Activated naive CD4-positive, alpha-beta T cell treated with anti-CD3 and anti-CD28 coated beads for 36 hours (primary cell): ENCODE data around the gene DUSP12. TPM values are rescaled to one million over a fixed set of nuclear protein-coding genes. Genes with fewer than 3 reads are reported as not detected.
"Not testable (repeated sequence)": the region's sequence is repeated elsewhere in the genome, so short reads cannot be mapped to it uniquely, and the experiment has no call there.

ENCODE experiments used
- CTCF ChIA-PET: fragments of 350-600 bp; sonication (Branson Sonifier 250); formaldehyde crosslinking; loops from one replicate; lab custom pipeline; 2021; ENCODE audit warnings: antibody characterized with exemption; lab: Charles Lee
- DNase-seq: peaks from one replicate; pipeline ENCODE4 v3.0.0-alpha.2; 2020
- H3K27ac Mint-ChIP-seq: one replicate; pipeline ENCODE4 v1.8.0; 2021; ENCODE audit warnings: mild to moderate bottlenecking, mixed read lengths
- H3K27me3 Mint-ChIP-seq: one replicate; pipeline ENCODE4 v1.8.0; 2021; ENCODE audit warnings: low read depth, mixed read lengths
- H3K36me3 Mint-ChIP-seq: one replicate; pipeline ENCODE4 v1.8.0; 2021; ENCODE audit warnings: low read depth, mixed read lengths
- H3K4me1 Mint-ChIP-seq: one replicate; pipeline ENCODE4 v1.8.0; 2021; ENCODE audit warnings: low read depth, mixed read lengths
- H3K4me3 Mint-ChIP-seq: one replicate; pipeline ENCODE4 v1.8.0; 2021; ENCODE audit warnings: mild to moderate bottlenecking, moderate library complexity, mixed read lengths
- H3K9me3 Mint-ChIP-seq: one replicate; pipeline ENCODE4 v1.8.0; 2021; ENCODE audit warnings: mixed read lengths
- intact Hi-C: fragments of 100-400 bp; cut with micrococcal nuclease; formaldehyde crosslinking; loops from one replicate; pipeline ENCODE4 v1.15.1; 2023
- total RNA-seq, 2 experiments: library from RNA; stranded (reverse); gene quantifications; one replicate each; pipeline ENCODE4 v1.2.3, GENCODE V29; 2021

Gene DUSP12
- total RNA-seq, 2 experiments from 2014 or later: 28.2 to 28.4 TPM

DNA sequence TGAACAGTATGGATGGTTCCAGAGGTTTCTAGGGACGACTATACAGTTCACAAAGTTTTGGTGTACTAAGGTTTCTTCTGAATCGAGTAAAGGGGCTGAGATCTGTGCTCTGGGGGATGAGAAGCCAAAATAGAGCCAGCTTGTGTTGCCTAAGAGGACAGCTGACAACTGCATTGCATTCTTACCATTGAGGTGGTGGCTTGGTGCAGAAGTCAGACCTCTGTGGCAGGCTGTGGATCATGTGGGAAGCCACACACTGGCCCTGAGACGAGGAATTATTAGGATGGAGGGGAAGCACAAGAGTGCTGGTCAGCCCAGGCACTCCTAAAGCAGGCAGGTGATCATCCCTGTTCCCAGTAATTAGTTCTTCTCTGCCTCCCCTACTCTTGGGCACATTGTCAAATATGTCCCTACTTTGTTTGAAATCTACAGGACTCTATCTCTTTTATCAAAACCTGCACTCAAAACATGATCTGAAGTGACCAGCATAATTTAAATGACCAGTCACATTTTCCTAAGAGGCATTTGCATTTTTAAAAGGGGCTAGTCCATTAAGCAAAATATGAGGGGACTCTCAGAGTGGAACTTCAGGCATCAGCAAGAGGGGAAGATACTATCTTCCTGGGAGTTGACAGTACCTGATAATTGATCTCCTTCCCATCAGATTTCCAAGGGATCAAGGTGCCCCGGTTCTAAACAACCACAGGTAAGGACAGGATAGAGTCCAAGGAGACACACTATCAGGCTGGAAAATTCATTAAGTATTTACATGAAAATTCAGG lies 28.4 kb upstream of the DUSP12 start, which contains the start of gene FCRLB:
TSS of gene FCRLB (plus strand) at position 589 of the 782 bp plus-strand sequence. CDS start 1,129 bp downstream, outside the sequence.
- no peak within 1 kb of the TSS for H3K27ac Mint-ChIP-seq

DNA sequence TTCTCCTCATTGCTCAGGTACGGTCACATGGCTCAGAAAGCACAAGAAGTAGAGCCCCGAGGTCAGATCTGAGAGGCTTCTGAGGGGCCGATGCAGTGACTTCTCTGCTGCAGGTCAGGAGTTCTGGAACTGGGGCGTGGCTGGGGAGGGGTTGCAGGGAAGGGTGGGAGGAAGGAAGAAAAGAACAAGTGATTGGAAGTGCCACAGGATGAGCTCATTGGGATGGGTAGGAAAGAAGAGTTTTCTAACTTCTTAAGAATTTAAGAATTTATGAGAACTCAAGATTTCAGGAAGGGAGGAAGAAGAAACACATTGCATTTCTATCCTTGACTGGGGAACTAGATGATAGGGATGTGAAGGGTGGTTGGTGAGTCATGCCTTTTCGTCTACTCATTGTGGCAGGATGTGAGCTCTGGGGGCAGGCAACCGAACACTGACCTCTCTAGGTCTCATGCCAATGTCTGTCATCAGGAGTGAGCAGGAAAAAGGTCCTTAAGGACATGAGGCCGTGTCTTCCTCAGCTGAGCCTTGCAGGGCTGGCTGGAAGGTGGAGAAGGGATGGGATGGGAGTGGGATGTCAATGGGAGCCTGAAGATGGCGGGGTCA lies 27.7 kb upstream of the DUSP12 start:
- Mint-ChIP-seq H3K27me3 (peaks cover 10% of the 10 kb centered on the region), H3K36me3 (no peaks in the 10 kb centered on the region), H3K4me1 (peaks cover 21% of the 10 kb centered on the region), H3K27ac (no peak overlapping the region), H3K4me3 (no peak overlapping the region), H3K9me3 (no peaks in the 10 kb centered on the region)
- CTCF ChIA-PET: interaction anchor here (1.0 kb wide), 1 partner anchor 235 kb away, joined by 5 read pairs; no protein-coding TSS in a partner anchor
- intact Hi-C loops: no loop called here
- no peak for DNase-seq

More for the DNA sequence above, 28.4 kb upstream of the DUSP12 start, which contains the start of gene FCRLB:
- CTCF ChIA-PET: no interaction called here
- no peaks in the 10 kb centered on the region for H3K9me3 Mint-ChIP-seq
- H3K4me3 Mint-ChIP-seq: no peak within 1 kb of the TSS
- peaks cover 21% of the 10 kb centered on the region for H3K4me1 Mint-ChIP-seq
- DNase-seq: no peak
- H3K36me3 Mint-ChIP-seq: no peaks in the 10 kb centered on the region
- H3K27me3 Mint-ChIP-seq: peaks cover 10% of the 10 kb centered on the region
- intact Hi-C loops: no loop called here

DNA sequence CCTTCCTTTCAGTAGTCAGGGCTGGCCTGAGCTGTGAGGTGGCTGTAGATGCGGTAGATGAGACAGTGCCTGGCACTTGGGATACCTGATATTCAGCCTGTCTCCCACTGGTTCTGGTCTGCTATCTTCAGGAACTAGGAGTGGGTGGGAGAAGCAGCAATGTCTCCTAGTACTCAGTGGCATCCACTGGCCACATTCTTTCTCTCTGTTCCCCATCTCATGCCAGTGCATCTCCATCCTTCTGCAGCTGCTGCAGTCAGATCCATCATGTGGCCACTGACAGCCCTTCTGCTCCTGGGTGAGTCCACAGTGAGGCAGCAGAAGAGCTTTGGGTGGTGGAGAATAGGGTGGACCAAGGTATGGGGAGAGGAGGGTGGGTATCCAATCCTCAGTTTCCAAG lies 27.2 kb upstream of the DUSP12 start:
- Mint-ChIP-seq H3K27me3 (peaks cover 8% of the 10 kb centered on the region), H3K4me3 (no peak overlapping the region), H3K36me3 (no peaks in the 10 kb centered on the region), H3K27ac (no peak overlapping the region), H3K4me1 (peaks cover 22% of the 10 kb centered on the region), H3K9me3 (no peaks in the 10 kb centered on the region)
- CTCF ChIA-PET: interaction anchor here (1.0 kb wide), 1 partner anchor 235 kb away, joined by 5 read pairs; no protein-coding TSS in a partner anchor
- intact Hi-C loops: no loop called here
- no peak for DNase-seq

DNA sequence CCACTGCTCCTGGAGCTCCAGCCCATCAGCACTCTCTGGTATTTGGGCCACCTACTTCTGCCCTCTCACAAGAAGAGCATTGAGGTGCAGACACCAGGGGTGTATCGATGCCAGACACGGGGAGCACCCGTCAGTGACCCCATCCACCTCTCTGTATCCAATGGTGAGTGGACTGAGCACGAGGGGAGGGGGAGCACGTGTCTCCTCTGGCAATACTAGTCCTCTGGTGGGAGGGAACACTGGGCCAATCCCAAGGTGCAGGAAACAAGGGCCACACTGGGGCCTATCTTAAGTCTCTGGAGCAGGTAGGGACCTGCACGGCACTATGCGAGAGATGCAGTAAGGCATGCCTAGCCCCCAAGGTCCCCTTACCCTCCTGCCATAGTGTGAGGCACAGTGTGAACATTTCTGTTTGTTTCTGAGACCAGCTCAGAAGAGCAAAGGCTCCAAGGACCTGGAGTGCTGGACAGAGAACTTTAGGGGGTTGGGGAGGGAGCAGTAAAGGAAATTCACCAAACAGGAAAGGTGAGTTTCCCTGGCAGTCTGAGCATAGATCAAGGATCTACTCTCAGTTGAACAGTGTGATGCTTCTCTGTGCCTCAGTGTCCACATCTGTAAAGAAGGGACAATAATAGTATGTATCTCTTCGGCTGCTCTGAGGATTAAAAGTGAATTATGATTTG lies 26.0 kb upstream of the DUSP12 start:
- Mint-ChIP-seq H3K27ac (no peak overlapping the region), H3K27me3 (peaks cover 8% of the 10 kb centered on the region), H3K4me1 (peaks cover 32% of the 10 kb centered on the region), H3K9me3 (no peaks in the 10 kb centered on the region), H3K4me3 (no peak overlapping the region), H3K36me3 (no peaks in the 10 kb centered on the region)
- no peak for DNase-seq
- CTCF ChIA-PET: interaction anchor here (0.9 kb wide), 1 partner anchor 213 kb away, joined by 3 read pairs; no protein-coding TSS in a partner anchor
- intact Hi-C loops: no loop called here

DNA sequence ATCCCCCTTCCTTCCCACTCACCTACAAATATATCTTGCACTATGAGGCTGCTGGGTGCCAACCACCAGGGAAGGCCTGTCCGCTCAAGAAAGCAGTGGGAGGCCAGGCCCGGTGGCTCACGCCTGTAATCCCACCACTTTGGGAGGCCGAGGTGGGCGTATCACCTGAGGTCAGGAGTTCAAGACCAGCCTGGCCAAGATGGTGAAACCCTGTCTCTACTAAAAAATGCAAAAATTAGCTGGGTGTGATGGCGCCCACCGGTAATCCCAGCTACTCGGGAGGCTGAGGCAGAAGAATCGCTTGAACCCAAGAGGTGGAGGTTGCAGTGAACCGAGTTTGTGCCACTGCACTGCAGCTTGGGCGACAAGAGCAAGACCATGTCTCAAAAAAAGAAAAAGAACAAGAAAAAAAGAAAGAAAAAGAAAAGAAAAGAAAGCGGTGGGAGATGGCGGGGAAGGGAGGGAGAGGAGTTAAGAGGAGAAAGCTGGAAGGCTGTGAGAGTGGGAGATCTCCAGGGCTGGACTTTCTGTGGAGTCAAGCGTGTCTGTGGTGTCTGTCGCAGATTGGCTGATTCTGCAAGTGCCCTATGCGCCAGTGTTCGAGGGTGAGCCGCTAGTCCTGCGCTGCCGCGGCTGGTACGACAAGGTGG lies 24.2 kb upstream of the DUSP12 start:
- H3K9me3 Mint-ChIP-seq, DNase-seq, H3K36me3 Mint-ChIP-seq, intact Hi-C loops, H3K27ac Mint-ChIP-seq, H3K27me3 Mint-ChIP-seq: not testable (repeated sequence)
- CTCF ChIA-PET: interaction anchor here (8.2 kb wide), 1 partner anchor 15 kb away, joined by 76 read pairs; no protein-coding TSS in a partner anchor
- peak overlapping the region; percentile 76 for H3K4me3 Mint-ChIP-seq
- peaks cover 41% of the 10 kb centered on the region for H3K4me1 Mint-ChIP-seq

DNA sequence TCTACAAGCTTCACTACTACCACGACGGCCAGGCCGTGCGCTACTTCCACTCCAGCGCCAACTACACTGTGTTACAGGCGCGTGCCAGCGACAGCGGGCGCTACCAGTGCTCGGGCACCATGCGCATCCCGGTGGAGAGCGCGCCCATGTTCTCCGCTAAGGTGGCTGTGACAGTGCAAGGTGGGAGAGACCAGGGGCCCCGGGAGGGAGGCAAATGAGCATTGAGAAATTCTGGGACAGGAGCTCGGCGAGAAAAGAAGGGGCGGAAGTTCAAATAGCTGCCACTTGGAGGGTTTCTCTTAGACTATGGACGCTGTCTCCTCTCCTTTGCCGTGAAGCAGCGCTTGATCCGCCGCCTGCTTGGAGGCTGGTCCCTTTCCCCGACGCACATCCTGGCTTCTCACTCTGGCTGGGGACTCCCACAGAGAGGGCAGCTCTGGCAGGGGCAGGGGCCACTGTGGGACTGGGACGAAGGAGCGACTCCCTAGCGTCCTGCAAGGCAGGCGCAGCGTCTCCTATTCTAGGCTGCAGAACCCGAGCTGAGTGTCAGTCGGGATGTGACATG lies 23.6 kb upstream of the DUSP12 start:
- CTCF ChIA-PET: interaction anchor here (1.2 to 8.2 kb wide), 3 partner anchors 14 to 239 kb away, joined by 4 to 76 read pairs (median 5); partner anchors contain the start of gene DUSP12

DNA sequence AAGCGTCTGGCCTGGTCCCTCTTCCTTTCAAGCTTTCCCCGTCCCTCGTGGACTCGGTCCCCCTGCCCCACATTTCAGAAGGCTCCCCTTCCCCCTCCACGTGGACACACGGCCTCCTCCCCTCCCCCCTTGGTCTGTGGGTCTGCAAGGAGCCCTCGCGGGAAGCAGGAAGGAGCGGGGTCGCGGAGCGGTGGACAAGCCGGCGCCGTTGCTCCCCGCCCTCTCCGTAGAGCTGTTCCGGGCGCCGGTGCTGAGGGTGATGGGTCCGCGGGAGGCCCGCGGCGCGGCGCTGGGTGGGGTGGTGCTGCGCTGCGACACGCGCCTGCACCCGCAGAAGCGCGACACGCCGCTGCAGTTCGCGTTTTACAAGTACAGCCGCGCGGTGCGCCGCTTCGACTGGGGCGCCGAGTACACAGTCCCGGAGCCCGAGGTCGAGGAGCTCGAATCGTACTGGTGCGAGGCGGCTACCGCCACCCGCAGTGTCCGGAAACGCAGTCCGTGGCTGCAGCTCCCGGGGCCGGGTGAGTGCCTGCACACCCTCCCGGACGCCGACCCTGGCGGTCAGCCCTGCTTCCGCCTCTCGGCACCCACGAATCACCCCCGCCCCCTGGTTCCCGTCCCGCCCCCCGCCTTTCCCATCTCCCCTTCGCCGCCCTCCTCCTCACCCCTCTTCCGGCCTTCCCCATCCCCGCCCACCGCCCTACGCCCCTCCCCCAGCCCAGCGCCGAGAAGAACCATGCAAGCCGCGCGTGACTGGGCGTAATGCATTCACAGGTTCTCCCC lies 22.9 kb upstream of the DUSP12 start:
- H3K4me3 Mint-ChIP-seq: peak overlapping the region; percentile 76
- peak overlapping the region; percentile 11 for H3K27ac Mint-ChIP-seq
- CTCF ChIA-PET: interaction anchor here (1.2 to 8.2 kb wide), 3 partner anchors 13 to 239 kb away, joined by 4 to 76 read pairs (median 5); partner anchors contain the start of gene DUSP12
- peaks cover 46% of the 10 kb centered on the region for H3K4me1 Mint-ChIP-seq
- intact Hi-C loops: loop anchor here (2.0 kb wide), 1 partner anchor 14 kb away; no protein-coding TSS in a partner anchor
- peaks cover 7% of the 10 kb centered on the region for H3K27me3 Mint-ChIP-seq
- no peaks in the 10 kb centered on the region for H3K9me3 Mint-ChIP-seq
- H3K36me3 Mint-ChIP-seq: no peaks in the 10 kb centered on the region
- DNase-seq: peak; percentile 69

More for the DNA sequence above, 23.6 kb upstream of the DUSP12 start:
- H3K4me3 Mint-ChIP-seq: peak overlapping the region; percentile 76
- intact Hi-C loops: loop anchor here (2.0 kb wide), 1 partner anchor 15 kb away; no protein-coding TSS in a partner anchor
- no peaks in the 10 kb centered on the region for H3K36me3 Mint-ChIP-seq
- peak; percentile 31 for DNase-seq
- H3K27me3 Mint-ChIP-seq: peaks cover 8% of the 10 kb centered on the region
- H3K27ac Mint-ChIP-seq: peak overlapping the region; percentile 11
- peaks cover 46% of the 10 kb centered on the region for H3K4me1 Mint-ChIP-seq
- H3K9me3 Mint-ChIP-seq: no peaks in the 10 kb centered on the region

DNA sequence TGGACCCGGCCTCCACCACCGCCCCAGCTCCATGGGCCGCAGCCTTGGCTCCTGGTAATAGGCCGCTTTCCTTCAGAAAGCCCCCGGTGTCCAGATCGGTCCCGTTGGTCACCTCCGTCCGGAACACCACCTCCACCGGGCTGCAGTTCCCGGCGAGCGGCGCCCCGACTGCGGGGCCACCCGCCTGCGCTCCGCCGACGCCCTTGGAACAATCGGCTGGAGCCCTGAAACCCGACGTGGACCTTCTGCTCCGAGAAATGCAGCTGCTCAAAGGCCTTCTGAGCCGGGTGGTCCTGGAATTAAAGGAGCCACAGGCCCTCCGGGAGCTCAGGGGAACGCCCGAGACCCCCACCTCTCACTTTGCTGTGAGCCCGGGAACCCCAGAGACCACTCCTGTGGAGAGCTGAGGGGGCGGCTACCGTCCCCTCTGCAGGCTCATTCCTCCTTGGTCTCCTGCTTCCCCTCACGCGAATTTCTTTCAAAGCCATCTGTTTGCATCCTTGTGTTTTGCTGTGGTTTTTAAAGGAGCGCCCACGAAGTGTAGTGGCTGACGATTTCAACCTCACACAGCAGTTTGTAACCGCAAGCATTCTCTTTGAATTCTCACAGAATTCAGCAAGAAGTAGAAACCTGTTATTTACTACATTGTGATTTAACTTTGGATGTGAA lies 22.2 kb upstream of the DUSP12 start:
- peak overlapping the region; percentile 76 for H3K4me3 Mint-ChIP-seq
- peaks cover 4% of the 10 kb centered on the region for H3K27me3 Mint-ChIP-seq
- H3K4me1 Mint-ChIP-seq: peaks cover 42% of the 10 kb centered on the region
- no peaks in the 10 kb centered on the region for H3K36me3 Mint-ChIP-seq
- DNase-seq: peak; percentile 38
- intact Hi-C loops: loop anchor here (2.0 kb wide), 1 partner anchor 13 kb away; no protein-coding TSS in a partner anchor
- H3K27ac Mint-ChIP-seq: no peak overlapping the region
- H3K9me3 Mint-ChIP-seq: no peaks in the 10 kb centered on the region
- CTCF ChIA-PET: interaction anchor here (1.2 to 8.2 kb wide), 3 partner anchors 13 to 240 kb away, joined by 4 to 76 read pairs (median 5); partner anchors contain the start of gene DUSP12

DNA sequence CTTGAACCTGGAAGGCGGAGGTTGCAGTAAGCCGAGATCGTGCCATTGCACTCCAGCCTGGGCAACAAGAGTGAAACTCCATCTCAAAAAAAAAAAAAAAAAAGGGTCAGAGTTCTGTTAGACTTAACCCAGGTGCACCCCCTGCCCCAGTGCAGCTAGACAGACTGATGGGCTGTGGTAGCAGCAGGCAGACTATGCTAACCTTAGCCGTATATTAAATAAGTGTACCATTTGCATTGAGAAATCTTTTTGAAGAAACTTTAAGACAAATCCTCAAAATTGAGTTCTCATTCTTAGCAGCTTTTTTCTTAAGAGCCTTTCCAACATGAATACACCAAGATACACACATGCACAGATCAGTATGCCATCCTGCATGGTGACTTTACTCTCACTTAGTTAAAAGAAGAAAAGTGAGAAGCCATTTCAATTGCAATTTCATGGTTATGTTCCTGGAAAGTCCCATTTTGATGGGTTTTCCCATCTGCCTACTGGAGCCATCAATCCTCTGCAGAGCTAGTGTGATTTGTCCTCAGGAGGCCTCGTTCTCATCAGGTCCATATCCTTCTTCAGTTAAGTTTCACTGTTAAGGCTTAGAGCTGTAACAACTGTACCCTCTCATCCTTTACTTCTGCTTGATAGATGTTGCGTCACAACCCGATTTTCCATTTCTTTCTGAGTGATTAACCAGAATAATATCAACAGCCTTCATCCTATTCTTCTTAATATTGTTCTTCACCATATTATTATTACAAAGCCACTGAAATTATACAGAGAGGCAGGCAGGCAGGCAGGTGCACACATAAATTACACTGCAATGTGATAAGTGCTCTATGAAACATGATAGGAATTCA lies 21.0 kb upstream of the DUSP12 start:
- CTCF ChIA-PET: interaction anchor here (8.2 kb wide), 1 partner anchor 11 kb away, joined by 76 read pairs; no protein-coding TSS in a partner anchor
- no peak overlapping the region for H3K4me3 Mint-ChIP-seq
- H3K27me3 Mint-ChIP-seq: peaks cover 6% of the 10 kb centered on the region
- H3K9me3 Mint-ChIP-seq: no peaks in the 10 kb centered on the region
- peaks cover 42% of the 10 kb centered on the region for H3K4me1 Mint-ChIP-seq
- peak overlapping the region; percentile 4 for H3K27ac Mint-ChIP-seq
- intact Hi-C loops: no loop called here
- no peak for DNase-seq
- H3K36me3 Mint-ChIP-seq: no peaks in the 10 kb centered on the region
